Measurements from ENCODE around the gene ERBIN. TPM values are rescaled to one million over a fixed set of nuclear protein-coding genes. Genes with fewer than 3 reads are reported as not detected.

Gene ERBIN
- total and polyA plus RNA-seq, 2 of the 4 experiments (the other 2 are of a cell fraction): 25.8 to 70.1 TPM

DNA sequence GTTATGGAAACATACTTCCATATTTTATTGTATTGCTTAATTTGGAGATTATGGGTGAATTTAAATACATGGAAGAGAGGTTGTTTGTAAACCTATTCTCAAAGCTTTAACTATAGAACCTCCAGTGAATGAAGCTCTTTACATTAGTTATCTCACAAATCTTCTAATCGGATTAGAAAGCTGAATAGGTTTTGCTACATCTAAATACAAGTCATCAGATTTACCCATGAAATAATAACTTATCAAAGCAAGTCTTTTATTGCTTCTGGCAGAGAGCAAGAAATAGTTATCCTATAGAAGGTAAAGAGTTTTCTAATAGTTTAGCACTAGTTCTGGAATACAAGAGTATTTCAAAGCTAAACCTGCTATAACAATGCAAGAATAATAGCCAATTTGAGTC, 113.3 kb downstream of the ERBIN start:
- Histone ChIP-seq H3K27ac (ENCODE audit: insufficient read depth, low read length) (no peak overlapping the region), H3K23ac (ENCODE audit: low read depth, low read length) (no peak overlapping the region), H3K9me1 (ENCODE audit: insufficient read depth, low read length) (peaks cover 3% of the 10 kb centered on the region), H2AFZ (replicated peaks; ENCODE audit: low read length, poor library complexity) (no peak overlapping the region), H3K79me1 (ENCODE audit: low read depth in 1 of 2, low read length in 2 of 2) (peaks cover 25 to 36% of the 10 kb centered on the region in 2 experiments), H4K91ac (ENCODE audit: insufficient read depth, low read depth, low read length) (no peak overlapping the region), H3K4me2 (ENCODE audit: low read depth, low read length) (no peak overlapping the region), H4K20me1 (ENCODE audit: insufficient read depth, low read length) (peaks cover 4% of the 10 kb centered on the region; the same call in 1 of the 2 replicates), H3K4ac (ENCODE audit: low read depth, low read length) (no peak overlapping the region), H3K18ac (ENCODE audit: low read depth, low read length) (no peak overlapping the region), H3K4me3 (ENCODE audit: insufficient read depth, low read depth, low read length) (no peak overlapping the region), H2AK5ac (ENCODE audit: low read depth, low read length) (no peak overlapping the region), H3K9ac (ENCODE audit: low read depth, low read length) (no peak overlapping the region), H2BK20ac (ENCODE audit: low read depth, low read length) (no peak overlapping the region), H4K5ac (ENCODE audit: low read depth, low read length) (no peak overlapping the region), H4K8ac (ENCODE audit: low read depth in 2 of 2, low read length in 2 of 2) (no peak overlapping the region), H3K56ac (ENCODE audit: extremely low read depth, insufficient read depth, low read length) (no peak overlapping the region), H3K14ac (replicated peaks; ENCODE audit: low read depth, low read length) (no peak overlapping the region), H2BK5ac (ENCODE audit: low read depth, low read length, poor library complexity, severe bottlenecking) (no peak overlapping the region), H2BK15ac (ENCODE audit: low read depth, low read length) (no peak overlapping the region), H3K9me3 (ENCODE audit: control insufficient read depth, insufficient read depth, low read length) (no peaks in the 10 kb centered on the region), H3K36me3 (ENCODE audit: control insufficient read depth, insufficient read depth, low read length) (peaks cover 17% of the 10 kb centered on the region), H2AK9ac (replicated peaks; ENCODE audit: low read depth, low read length, poor library complexity) (no peak overlapping the region), H3K4me1 (ENCODE audit: control insufficient read depth, insufficient read depth, low read length) (peaks cover 2% of the 10 kb centered on the region), H2BK120ac (ENCODE audit: low read depth, low read length) (no peak overlapping the region), H3K27me3 (ENCODE audit: control insufficient read depth, insufficient read depth, low read length) (no peaks in the 10 kb centered on the region)
- DNase-seq (no peak), ATAC-seq (ENCODE audit: low read depth) (no peak)
- TF ChIP-seq FOS (IDR thresholded peaks at IDR 0.05; ENCODE audit: low read depth, low read length) (no peak), RFX5 (IDR thresholded peaks at IDR 0.05; ENCODE audit: low read depth, low read length) (no peak), BHLHE40 (IDR thresholded peaks at IDR 0.05; ENCODE audit: low read depth, low read length) (no peak), MXI1 (IDR thresholded peaks at IDR 0.05; ENCODE audit: borderline replicate concordance, low read depth, low read length) (no peak), MAZ (IDR thresholded peaks at IDR 0.05; ENCODE audit: borderline replicate concordance, low read depth, low read length) (no peak)
- TF ChIP-seq, protein P1, sequence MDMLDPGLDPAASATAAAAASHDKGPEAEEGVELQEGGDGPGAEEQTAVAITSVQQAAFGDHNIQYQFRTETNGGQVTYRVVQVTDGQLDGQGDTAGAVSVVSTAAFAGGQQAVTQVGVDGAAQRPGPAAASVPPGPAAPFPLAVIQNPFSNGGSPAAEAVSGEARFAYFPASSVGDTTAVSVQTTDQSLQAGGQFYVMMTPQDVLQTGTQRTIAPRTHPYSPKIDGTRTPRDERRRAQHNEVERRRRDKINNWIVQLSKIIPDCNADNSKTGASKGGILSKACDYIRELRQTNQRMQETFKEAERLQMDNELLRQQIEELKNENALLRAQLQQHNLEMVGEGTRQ (IDR thresholded peaks at IDR 0.05; ENCODE audit: low read depth, low read length): no peak
- TF ChIP-seq, protein P2, sequence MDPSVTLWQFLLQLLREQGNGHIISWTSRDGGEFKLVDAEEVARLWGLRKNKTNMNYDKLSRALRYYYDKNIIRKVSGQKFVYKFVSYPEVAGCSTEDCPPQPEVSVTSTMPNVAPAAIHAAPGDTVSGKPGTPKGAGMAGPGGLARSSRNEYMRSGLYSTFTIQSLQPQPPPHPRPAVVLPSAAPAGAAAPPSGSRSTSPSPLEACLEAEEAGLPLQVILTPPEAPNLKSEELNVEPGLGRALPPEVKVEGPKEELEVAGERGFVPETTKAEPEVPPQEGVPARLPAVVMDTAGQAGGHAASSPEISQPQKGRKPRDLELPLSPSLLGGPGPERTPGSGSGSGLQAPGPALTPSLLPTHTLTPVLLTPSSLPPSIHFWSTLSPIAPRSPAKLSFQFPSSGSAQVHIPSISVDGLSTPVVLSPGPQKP (IDR thresholded peaks at IDR 0.05; ENCODE audit: borderline replicate concordance, low read depth, low read length): no peak
- in situ Hi-C loops (cut with MboI; ENCODE audit: low sequenced_read_pairs): no loop called here
- dilution Hi-C loops (cut with HindIII; ENCODE audit: low sequenced_read_pairs, unreplicated experiment): no loop called here
- WGBS, 2 experiments (ENCODE audit: extremely low coverage in 2 of 2, insufficient read length in 1 of 2): no CpG with 5 or more reads among the region's 1 CpG
- ChIA-PET POLR2A (ENCODE audit: unreplicated experiment) (no interaction called here), CTCF (interaction anchor here (0.6 kb wide), 1 partner anchor 12 kb away, joined by 3 read pairs; no protein-coding TSS in a partner anchor)
- intact Hi-C loops (cut with micrococcal nuclease): loop anchor here (5.0 kb wide), 1 partner anchor 112 kb away; the partner anchor contains the start of gene ERBIN
- no TSS peak for BruUV-seq (replicated peaks)
